GM21390 (cell line): ENCODE data around the gene CCDC74A.
"Not testable (repeated sequence)": the region's sequence is repeated elsewhere in the genome, so short reads cannot be mapped to it uniquely, and the experiment has no call there.

ENCODE experiments used
- ATAC-seq: cut with Tn5 transposase; IDR thresholded peaks from one replicate; pipeline ENCODE4 v1.9.1; 2021; ENCODE audit not compliant: unreplicated experiment

CCDC74A gene

DNA sequence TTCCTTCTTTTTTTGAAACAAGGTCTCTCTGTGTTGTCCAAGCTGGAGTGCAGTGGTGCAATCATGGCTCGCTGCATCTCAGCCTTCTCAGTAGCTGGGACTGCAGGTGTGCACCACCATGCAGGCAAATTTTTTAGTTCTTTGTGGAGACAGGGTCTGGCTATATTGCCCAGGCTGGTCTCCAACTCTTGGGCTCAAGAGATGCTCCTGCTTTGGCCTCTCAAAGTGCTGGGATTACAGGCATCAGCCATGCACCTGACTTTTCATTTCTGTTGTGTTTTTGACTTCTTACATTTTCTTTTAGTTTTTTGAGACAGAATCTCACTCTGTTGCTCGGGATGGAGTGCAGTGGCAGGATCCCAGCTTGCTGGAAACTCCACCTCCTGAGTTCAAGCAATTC lies 2.4 kb upstream of the CCDC74A start:
- ATAC-seq, result not testable (repeated sequence)

DNA sequence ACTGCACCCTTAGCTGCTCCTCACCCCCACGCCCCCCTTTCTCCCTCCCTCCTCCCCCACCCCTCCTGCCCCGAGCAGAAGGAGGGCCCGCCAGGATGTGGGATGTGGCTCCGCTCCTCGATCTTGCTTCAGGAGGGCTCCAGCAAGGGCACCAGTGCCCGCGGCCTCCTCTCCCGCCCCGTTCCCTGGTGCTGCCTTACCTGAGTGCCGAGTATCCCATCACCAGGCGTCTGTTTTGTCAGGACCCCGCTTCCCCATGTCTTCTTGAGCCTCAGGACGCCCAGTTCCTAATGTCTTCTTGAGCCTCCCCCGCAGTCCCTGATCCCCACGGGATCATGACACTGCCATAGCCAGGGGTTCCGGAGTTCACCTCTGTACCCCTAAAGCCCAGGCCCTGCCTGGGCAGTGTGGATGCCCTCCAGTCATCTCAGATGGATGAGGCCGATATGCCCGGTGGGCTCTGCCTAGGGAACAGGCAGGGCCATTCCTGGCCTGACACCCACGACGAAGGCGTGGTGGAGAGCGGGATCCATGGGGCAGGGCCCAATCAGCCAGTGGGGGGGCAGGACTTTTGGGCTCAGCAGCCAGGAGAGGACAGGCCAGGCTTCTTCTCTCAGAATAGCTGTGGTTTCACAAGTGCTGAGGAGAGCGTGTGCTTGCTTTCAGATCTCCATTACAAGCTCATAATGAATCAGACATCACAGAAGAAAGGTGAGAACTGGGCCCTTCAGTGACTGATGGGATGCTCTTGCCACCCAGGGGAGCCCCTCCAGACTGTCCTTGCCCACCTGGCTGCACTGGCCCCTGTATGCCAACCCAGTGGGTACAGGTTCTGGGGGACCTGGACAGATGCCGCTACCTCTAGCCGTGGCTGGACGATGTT lies 1.5 kb downstream of the CCDC74A start:
- peak; percentile 62 for ATAC-seq

- not testable (repeated sequence) for ATAC-seq
Observed at GRCh38 chr2:131529864-131530445, 2.3 kb downstream of the CCDC74A start.

DNA sequence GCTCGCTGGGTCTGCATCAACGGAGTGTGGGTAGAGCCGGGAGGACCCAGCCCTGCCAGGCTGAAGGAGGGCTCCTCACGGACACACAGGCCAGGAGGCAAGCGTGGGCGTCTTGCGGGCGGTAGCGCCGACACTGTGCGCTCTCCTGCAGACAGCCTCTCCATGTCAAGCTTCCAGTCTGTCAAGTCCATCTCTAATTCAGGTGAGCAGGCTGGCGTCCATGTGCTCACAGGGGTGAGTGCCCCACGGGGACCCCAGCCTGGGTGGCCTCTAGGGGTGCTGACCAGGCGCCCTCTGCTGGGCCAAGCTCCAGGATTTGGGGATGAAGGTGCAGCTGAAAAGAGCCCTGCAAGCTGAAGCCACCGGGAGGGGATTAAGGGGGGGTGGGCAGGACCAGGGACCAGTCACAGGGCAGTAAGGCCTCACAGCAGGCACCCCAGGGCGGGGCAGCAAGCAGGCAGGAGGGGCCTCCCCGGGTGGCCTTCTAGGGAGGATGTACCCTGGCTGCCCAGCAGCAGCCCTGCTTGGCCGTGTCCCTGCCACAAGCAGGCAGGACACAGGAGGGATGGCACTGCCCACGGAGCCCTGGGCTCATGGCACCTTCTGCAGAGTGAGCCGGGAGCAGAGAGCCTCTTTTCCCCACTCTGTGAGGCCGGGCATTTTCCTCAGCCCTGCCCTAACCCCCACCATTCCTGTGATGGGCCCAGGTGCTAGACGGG lies 3.1 kb downstream of the CCDC74A start:
- ATAC-seq, result not testable (repeated sequence)

- not testable (repeated sequence) for ATAC-seq
Observed at GRCh38 chr2:131531547-131532185, 4.0 kb downstream of the CCDC74A start.

GRCh38 chr2:131532723-131533608 lies 5.3 kb downstream of the CCDC74A start:
- not testable (repeated sequence) for ATAC-seq

GRCh38 chr2:131533609-131534316 lies 6.1 kb downstream of the CCDC74A start:
- ATAC-seq, result not testable (repeated sequence)

DNA sequence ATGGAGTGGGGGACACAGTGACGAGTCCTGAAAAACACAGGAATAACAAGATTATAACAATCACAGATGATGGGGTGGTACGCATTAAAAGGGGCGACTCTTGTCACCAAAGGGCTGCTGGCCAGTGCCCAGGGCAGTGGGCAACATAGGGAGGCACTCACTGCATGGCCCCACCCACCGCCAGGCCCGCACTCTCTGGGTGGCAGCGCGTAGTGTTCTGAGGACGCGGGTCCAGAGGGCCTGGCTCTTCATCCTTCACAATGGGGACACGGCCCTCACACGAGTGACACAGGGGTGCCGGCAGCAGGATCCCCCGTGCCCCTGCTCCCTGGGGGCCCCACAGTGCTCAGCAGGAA lies 6.6 kb downstream of the CCDC74A start:
- not testable (repeated sequence) for ATAC-seq

DNA sequence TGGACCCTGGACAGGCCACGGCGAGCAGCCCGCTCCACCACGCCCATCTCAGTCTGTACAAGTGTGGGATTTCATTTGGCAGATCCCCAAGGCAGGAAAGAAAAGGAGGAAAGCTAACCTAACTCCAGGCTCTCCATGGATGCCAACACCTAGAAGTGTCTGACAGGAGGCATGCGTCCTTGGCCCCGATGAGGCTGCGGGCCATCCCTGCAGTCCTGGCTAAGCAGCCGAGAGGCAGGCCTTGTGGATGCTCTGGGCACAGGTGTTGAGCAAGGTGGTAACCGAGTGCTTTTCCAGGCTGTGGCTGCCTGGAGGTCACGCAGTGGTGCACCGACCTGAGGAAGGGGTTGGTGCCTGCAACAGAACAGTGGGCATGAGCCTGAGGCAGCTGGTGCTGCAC lies 7.3 kb downstream of the CCDC74A start:
- ATAC-seq, result not testable (repeated sequence)

- ATAC-seq, result no peak
Observed at GRCh38 chr2:131535526-131535925, 7.8 kb downstream of the CCDC74A start.

DNA sequence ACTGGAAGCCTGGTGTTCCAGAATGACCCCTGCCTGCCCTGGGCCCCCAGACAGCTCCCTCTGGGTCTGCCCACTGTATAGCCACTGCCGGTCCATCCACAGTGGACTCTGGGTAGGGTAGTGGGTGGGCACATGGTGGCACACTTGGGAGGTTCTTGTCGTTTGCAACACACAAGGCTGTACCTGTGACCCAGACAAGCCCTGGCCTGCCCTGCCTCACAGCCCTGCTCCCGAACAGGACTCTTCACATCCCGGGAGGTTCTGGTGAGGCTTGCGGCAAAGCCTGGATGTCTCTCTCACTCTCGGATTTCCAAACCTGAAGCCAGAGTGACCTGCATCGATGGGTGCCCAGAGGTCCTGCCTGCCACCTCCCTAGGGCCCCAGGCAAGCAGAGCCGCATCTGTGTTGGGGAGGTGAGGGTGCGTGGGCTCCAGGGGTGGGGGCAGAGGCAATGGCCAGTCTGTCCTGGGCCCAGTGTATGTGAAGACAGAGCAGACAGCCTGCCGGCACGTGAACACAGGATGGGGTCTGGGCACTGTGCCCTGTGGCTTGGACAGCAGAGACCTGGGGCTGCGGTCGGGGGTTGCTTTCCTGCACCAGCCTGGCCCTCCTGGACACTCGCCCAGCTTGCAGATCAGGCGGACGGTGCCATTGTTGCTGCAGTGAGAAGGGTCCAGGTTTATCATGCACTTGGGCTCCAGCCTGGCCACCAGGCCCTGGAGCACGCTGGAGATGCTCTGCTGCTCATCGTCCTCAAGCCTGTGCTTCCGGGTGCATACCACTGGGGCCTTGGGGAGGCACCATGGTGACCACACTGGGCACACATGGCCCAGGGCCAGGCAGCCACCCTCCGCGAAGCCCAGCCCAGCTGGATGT lies 8.5 kb downstream of the CCDC74A start:
- ATAC-seq, result not testable (repeated sequence)

DNA sequence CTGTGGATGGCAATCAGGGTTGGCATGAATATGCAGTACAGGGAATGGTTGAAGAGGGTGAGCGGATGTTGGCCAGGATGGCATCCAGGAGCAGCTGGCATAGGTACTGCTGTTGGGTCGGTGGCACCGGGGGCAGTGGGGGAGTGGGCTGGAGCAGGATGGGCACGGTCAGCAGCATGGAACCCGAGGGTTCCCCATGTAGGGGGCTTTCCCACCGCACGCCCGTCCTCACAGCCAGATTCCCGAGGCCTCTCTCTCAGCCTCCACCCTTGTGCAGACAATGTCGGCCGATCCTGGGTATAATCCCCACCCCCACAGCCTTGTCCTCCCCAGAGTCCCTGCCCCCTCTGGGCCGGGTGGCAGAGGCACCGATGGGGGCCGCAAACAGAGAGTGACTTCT lies 9.2 kb downstream of the CCDC74A start:
- not testable (repeated sequence) for ATAC-seq

GRCh38 chr2:131538856-131539255 lies 11.2 kb downstream of the CCDC74A start:
- not testable (repeated sequence) for ATAC-seq

DNA sequence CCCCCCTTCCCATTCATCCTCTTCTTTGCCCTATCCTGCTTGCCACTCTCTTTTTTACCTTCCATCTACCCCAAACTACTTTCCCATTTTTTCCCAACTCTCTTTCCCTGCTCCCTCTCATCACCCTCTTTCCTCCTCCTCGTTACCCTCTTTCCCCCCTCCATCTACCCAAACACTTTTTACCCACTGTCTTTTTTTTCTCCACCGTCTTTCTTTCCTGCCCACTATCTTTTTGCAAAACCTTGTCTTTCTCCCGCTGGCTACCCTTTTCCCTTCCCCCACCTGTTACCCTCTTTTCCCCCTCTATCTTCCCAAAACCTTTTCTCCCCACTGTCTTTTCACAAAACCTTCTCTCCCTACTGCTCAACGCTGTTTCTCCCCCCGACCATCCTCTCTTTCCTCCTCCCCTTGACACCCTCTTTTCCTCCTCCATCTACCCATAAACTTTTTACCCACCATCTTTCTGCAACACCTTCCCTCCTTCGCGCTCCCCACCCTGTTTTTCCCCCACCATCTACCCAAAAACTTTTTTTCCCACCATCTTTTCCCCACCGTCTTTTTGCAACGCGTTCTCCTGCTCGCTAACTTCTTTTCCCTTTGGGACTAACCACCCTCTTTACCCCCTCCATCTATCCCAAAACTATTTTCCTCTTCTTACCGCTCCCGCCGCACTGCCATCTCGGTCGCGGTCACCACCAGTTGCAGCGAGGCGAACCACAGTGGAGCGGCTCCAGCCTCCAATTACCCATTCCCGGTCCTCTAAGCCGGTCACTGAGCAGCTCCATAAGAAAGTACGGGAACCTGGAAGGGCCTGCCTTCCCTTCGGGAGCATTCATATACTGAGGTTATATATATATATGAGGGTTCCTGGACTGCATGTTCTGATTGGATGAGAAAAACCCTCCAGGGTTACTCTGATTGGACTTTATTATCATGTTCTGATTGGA lies 15.0 kb downstream of the CCDC74A start:
- ATAC-seq, result no peak

DNA sequence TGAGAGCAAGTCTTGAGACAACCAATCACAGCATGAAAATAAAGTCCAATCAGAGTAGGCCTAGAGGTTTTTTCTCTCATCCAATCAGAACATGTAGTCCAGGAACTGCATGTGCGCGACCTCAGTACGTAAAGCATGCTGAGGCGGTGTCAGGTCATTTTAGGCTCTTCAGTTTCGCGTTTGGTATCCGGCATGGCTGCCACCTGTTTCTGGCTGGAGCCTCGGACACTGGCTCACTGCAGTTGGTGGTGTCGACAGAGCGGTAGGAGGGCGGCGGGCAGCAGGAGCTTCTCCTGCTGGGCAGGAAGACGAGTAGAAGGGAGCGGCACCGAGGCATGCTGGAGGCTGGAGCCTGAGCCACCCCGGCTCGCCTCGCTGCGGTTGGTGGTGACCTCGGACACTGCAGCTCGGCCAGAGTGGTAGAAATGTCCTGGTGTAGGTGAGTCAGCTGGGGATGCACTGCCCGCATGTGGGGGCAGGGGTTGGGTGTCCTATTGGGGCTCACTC lies 15.8 kb downstream of the CCDC74A start:
- no peak for ATAC-seq

GRCh38 chr2:131544006-131544812 lies 16.5 kb downstream of the CCDC74A start:
- not testable (repeated sequence) for ATAC-seq

GRCh38 chr2:131544813-131545165 lies 17.1 kb downstream of the CCDC74A start:
- ATAC-seq, result not testable (repeated sequence)
